Esophagus muscularis mucosa (tissue), 4 donors: Measurements from ENCODE around the gene PDE4D.

Experiments used
- EP300 ChIP-seq: sonication (generic); formaldehyde crosslinking; IDR thresholded peaks from one replicate; pipeline ENCODE4 v1.6.1; 2017; ENCODE audit warnings: antibody characterized with exemption
- POLR2A ChIP-seq: fragments of 450-650 bp; IDR thresholded peaks from one replicate; pipeline ENCODE4 v1.6.1; 2017; ENCODE audit warnings: antibody characterized with exemption, moderate library complexity, mild to moderate bottlenecking, low read depth
- POLR2AphosphoS5 ChIP-seq, 2 donors: sonication (generic); formaldehyde crosslinking; IDR thresholded peaks; one replicate each; pipeline ENCODE4 v1.6.1; 2017; ENCODE audit warnings: antibody characterized with exemption in 2 of 2
- TF ChIP-seq, protein P1 (sequence below), 3 experiments: fragments of 200-600 bp in 2 of 3; fragments of 450-650 bp in 1 of 3; sonication (generic) in 2 of 3; IDR thresholded peaks; one replicate each; pipeline ENCODE4 v1.5.1; 2017 to 2019; ENCODE audit warnings: antibody characterized with exemption in 3 of 3, mild to moderate bottlenecking in 2 of 3, moderate library complexity in 1 of 3

DNA sequence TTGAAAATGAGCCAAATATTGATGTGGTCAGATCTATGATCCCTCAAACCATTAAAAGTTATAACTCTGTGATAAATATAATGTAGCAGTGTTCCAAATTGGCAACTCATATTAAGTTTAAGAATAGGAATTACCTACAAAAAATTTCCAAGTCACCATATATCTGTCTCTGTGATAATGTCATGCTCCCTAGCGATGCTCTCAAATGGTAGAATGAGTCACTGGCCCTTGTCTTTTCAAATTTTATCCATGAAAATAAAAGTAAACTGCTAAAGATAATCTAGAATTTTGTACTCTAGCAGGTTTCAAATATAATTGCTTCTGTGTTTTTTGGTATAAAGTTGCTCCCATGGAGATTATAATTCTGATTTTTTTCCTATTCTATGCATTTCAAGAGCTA is 277.1 kb downstream of the PDE4D start:
- TF ChIP-seq POLR2A (no peak), POLR2AphosphoS5 (IDR thresholded peaks at IDR 0.05) (no peak), EP300 (no peak)
- TF ChIP-seq, protein P1, sequence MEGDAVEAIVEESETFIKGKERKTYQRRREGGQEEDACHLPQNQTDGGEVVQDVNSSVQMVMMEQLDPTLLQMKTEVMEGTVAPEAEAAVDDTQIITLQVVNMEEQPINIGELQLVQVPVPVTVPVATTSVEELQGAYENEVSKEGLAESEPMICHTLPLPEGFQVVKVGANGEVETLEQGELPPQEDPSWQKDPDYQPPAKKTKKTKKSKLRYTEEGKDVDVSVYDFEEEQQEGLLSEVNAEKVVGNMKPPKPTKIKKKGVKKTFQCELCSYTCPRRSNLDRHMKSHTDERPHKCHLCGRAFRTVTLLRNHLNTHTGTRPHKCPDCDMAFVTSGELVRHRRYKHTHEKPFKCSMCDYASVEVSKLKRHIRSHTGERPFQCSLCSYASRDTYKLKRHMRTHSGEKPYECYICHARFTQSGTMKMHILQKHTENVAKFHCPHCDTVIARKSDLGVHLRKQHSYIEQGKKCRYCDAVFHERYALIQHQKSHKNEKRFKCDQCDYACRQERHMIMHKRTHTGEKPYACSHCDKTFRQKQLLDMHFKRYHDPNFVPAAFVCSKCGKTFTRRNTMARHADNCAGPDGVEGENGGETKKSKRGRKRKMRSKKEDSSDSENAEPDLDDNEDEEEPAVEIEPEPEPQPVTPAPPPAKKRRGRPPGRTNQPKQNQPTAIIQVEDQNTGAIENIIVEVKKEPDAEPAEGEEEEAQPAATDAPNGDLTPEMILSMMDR (IDR thresholded peaks at IDR 0.05): no peak
